Thyroid gland (tissue), 4 donors: ENCODE data around the gene TBPL2.

Experiments used
- CTCF ChIP-seq, 6 experiments: fragments of 200-600 bp in 3 of 6; fragments of 450-650 bp in 3 of 6; sonication (generic) in 3 of 6; IDR thresholded peaks; one replicate each; pipeline ENCODE4 v1.5.1; 2016 to 2019; ENCODE audit warnings: antibody characterized with exemption in 6 of 6, mild to moderate bottlenecking in 2 of 6, inconsistent platforms in 1 of 6, moderate library complexity in 1 of 6
- POLR2A ChIP-seq, 2 donors: fragments of 450-650 bp; IDR thresholded peaks; one replicate each; pipeline ENCODE4 v1.6.1; 2017; ENCODE audit warnings: antibody characterized with exemption in 2 of 2, mild to moderate bottlenecking in 2 of 2, moderate library complexity in 1 of 2

GRCh38 chr14:55411426-55412389 lies 28.7 kb downstream of the TBPL2 start, which contains the start of gene ATG14:
- peak in 1 of 6 experiments; percentile 14 for TF ChIP-seq CTCF (IDR thresholded peaks at IDR 0.05)
- TF ChIP-seq POLR2A (IDR thresholded peaks at IDR 0.05): peak in 1 of 2 donors; percentile 64
